HAP-1 (cell line): ENCODE measurements around the gene CTDSP2.
"Not testable (repeated sequence)": the region's sequence is repeated elsewhere in the genome, so short reads cannot be mapped to it uniquely, and the experiment has no call there.

Source experiments
- DNase-seq, 2 experiments: peaks; one replicate each; pipeline ENCODE4 v3.0.0-alpha.2; 2016 to 2020; ENCODE audit warnings: low spot score in 2 of 2
- H3K27me3 ChIP-seq: fragments of 250-450 bp; sonication (Bioruptor Pico); 2 replicates; pipeline ENCODE4 v1.5.1; 2020; ENCODE audit warnings: low read depth, mild to moderate bottlenecking, moderate library complexity
- H3K36me3 ChIP-seq: fragments of 250-450 bp; sonication (Bioruptor Pico); replicated peaks from 2 replicates; pipeline ENCODE4 v1.5.1; 2020; ENCODE audit warnings: mild to moderate bottlenecking
- H3K4me1 ChIP-seq: fragments of 250-450 bp; sonication (Bioruptor Pico); 2 replicates; pipeline ENCODE4 v1.5.1; 2020; ENCODE audit warnings: mild to moderate bottlenecking
- H3K4me3 ChIP-seq: fragments of 250-450 bp; sonication (Bioruptor Pico); 2 replicates; pipeline ENCODE4 v1.5.1; 2020; ENCODE audit warnings: mild to moderate bottlenecking, moderate library complexity
- H3K9me3 ChIP-seq: fragments of 250-450 bp; sonication (Bioruptor Pico); 2 replicates; pipeline ENCODE4 v1.5.1; 2020; ENCODE audit warnings: mild to moderate bottlenecking, moderate library complexity
- in situ Hi-C: fragments of 300-500 bp; cut with MboI; formaldehyde crosslinking; loops from 3 replicates; pipeline ENCODE4 v1.14.3; 2020; ENCODE audit warnings: low sequenced_read_pairs, inconsistent platforms, mixed read lengths

Gene CTDSP2

DNA sequence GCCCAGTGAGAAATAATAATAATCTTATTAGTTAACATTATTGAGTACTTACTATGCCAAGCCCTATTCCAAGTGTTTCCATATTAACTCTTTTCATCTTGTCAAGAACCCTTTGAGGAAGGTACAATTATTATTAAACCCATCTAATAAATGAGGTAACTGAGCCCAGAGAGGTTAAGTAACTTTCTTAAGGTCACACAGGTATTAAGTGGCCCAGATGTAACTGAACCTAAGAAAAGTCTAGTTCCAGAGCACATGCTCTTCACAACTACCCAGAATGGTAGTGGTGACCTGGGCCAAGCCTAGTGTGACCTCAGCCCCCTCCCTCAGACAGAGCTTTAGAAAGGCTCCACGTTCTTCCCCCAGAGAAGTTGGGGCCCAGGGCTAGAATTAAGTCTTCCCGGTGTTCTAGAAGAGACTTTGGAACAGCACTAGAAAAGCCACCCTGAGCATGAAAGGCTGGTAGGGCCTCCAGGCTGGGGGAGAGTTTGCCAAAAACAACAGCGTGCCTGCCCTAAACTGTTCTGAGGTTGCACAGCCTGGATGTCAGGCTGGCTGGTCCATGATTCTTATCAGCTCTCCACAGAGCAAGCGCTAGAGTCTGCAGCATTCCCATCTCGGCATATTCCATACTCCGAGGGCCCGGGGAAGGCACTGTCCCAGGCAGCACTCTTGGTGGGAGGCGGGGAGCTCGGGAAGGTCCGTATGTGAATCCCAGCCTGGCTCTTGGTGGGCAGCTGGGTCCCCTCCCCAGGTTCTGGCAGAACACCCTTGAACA is 41.3 kb upstream of the CTDSP2 start:
- Histone ChIP-seq H3K4me3 (no peak overlapping the region), H3K4me1 (no peaks in the 10 kb centered on the region), H3K9me3 (no peaks in the 10 kb centered on the region), H3K36me3 (no peaks in the 10 kb centered on the region), H3K27me3 (no peaks in the 10 kb centered on the region)
- DNase-seq, result no peak
- in situ Hi-C loops, result no loop called here

DNA sequence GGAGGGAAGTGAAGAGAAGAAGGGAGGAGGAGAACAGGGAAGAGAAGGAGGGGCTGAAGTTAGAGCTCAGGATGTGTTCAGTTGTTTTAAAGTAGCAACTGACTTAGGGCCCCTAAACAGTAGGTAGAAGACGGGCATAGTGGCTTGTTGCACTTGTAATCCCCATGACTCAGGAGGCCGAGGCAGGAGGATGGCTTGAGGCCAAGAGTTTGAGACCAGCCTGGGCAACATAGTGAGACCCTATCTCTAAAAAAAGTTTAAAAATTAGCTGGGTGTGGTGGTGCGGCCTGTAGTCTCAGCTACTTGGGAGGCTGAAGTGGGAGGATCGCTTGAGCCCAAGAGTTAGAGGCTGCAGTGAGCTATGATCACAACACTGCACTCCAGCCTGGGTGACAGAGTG is 40.4 kb upstream of the CTDSP2 start:
- DNase-seq, in situ Hi-C loops: not testable (repeated sequence)

DNA sequence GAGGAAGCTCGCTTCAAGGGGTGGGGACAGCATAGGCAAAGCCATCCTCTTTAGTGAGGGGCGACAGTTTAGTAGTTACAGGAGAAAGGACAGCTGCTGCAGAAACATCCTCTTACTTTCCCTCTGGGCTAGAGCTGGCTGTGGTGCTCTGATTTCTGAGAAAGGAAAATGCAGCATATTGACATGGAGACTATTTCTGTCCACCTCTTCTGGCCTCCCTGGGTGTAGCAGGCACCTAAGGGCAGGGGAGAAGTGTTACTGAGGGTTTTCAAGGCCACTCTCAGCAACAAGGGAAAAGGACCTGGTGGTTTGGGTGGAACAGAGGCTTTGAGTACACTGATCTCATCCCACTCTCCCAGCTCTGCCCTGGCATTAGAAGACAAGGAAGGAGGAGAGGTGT is 40.0 kb upstream of the CTDSP2 start:
- no peaks in the 10 kb centered on the region for H3K9me3 ChIP-seq
- H3K36me3 ChIP-seq, result no peaks in the 10 kb centered on the region
- no peaks in the 10 kb centered on the region for H3K4me1 ChIP-seq
- in situ Hi-C loops, result no loop called here
- H3K27me3 ChIP-seq, result no peaks in the 10 kb centered on the region
- DNase-seq, result no peak
- no peak overlapping the region for H3K4me3 ChIP-seq

More for the DNA sequence above, 40.4 kb upstream of the CTDSP2 start:
- H3K4me3 ChIP-seq, H3K36me3 ChIP-seq, H3K27me3 ChIP-seq, H3K9me3 ChIP-seq, H3K4me1 ChIP-seq: not testable (repeated sequence)

DNA sequence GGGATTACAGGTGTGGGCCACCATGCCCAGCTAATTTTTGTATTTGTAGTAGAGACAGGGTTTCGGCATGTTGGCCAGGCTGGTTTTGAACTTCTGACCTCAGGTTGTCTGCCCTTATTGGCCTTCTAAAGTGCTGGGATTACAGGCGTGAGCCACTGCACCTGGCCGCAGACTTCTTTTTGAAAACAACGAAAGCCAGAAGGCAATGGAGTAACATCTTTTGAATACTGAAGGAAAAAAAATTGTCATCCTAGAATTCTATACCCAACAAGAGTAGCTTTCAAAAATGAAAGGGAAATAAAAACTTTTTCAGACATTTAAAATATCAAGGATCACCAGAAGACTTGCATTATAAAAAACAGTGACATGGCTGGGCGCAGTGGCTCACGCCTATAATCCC is 38.7 kb upstream of the CTDSP2 start:
- no peak for DNase-seq
- in situ Hi-C loops, result no loop called here
- H3K4me1 ChIP-seq, result no peaks in the 10 kb centered on the region
- H3K4me3 ChIP-seq, result no peak overlapping the region
- H3K27me3 ChIP-seq, result no peaks in the 10 kb centered on the region
- H3K36me3 ChIP-seq, result no peaks in the 10 kb centered on the region
- H3K9me3 ChIP-seq, result no peaks in the 10 kb centered on the region

DNA sequence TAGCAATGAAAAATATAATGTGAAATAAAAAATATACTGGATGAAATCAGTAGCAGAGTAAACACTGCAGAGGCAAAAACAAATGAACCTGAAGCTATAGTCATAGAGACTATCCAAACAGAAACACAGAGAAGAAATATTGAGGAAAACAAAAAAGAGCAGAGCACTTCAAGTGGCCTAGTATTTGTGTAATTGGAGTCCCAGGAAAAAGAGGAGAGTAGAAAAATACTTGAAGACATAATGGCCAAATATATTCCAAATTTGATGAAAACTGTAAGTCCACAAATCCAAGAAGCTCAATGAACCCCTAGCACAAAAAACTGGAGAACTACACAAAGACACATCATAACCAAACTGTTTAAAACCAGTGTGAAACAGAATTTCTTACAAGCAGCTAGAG is 37.2 kb upstream of the CTDSP2 start:
- no peak overlapping the region for H3K4me3 ChIP-seq
- no peaks in the 10 kb centered on the region for H3K36me3 ChIP-seq
- no peaks in the 10 kb centered on the region for H3K9me3 ChIP-seq
- in situ Hi-C loops, result no loop called here
- H3K4me1 ChIP-seq, result no peaks in the 10 kb centered on the region
- DNase-seq, result no peak
- H3K27me3 ChIP-seq, result no peaks in the 10 kb centered on the region

DNA sequence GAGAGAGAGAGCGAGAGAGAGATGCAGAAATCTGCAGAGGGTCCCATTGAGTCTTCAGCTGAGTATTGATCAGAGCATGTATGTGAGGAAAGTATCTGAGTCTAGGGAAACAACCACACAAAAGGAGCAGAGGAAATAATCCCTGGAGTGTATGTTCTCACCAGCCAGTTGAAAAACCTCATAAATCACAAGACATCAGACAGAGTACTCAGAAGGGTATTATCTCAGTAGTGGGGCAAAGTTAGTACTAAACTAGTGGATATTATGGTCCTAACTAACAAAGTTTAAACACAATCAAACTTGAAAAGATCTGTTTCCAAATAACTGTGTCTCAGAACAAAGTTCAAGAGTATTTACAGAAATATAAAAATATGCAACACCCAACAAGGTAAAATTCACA is 36.5 kb upstream of the CTDSP2 start:
- no peak overlapping the region for H3K4me3 ChIP-seq
- no peaks in the 10 kb centered on the region for H3K27me3 ChIP-seq
- no peaks in the 10 kb centered on the region for H3K4me1 ChIP-seq
- H3K9me3 ChIP-seq, result no peaks in the 10 kb centered on the region
- in situ Hi-C loops, result no loop called here
- no peak for DNase-seq
- H3K36me3 ChIP-seq, result no peaks in the 10 kb centered on the region

DNA sequence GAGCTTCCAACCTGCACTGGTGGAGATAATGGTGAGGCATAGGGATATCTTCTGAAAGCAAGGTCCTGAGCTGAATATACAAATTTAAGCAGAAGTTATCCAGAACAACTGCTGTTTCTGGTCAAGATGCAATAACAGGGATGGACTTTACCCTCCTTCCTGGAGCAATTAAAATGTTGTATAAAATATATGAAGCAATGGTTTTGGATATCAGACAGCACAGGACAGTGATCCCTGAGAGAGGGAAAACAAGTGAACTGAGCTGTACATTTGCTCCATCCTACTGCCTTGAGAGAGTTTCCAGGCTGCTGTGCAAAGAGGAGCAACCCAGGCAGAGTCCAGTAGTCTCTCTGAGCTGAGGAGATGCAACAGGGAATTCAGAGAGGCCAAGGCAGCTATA is 36.0 kb upstream of the CTDSP2 start:
- H3K4me3 ChIP-seq, result no peak overlapping the region
- in situ Hi-C loops, result no loop called here
- no peak for DNase-seq
- no peaks in the 10 kb centered on the region for H3K27me3 ChIP-seq
- no peaks in the 10 kb centered on the region for H3K4me1 ChIP-seq
- no peaks in the 10 kb centered on the region for H3K36me3 ChIP-seq
- no peaks in the 10 kb centered on the region for H3K9me3 ChIP-seq

DNA sequence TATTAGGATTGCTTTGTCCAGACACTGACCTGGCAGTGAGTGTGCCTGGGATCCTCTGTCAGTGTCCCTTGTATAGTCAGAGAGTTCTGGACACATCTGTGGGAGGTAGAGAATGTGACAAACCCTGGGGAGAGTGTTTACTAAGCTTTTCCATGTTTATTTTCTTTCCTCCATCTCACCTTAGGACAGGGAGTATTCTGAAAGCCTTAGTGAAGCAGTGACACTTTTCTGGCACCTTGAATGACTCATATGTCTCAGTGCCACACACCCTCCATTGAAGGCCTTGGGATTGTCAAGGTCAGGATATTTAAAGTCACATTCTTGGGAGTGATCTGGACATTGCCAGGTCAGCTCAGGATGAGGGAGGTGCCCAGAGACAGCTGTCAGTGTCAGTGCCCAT is 34.9 kb upstream of the CTDSP2 start:
- H3K4me3 ChIP-seq, result no peak overlapping the region
- in situ Hi-C loops, result no loop called here
- DNase-seq, result no peak

DNA sequence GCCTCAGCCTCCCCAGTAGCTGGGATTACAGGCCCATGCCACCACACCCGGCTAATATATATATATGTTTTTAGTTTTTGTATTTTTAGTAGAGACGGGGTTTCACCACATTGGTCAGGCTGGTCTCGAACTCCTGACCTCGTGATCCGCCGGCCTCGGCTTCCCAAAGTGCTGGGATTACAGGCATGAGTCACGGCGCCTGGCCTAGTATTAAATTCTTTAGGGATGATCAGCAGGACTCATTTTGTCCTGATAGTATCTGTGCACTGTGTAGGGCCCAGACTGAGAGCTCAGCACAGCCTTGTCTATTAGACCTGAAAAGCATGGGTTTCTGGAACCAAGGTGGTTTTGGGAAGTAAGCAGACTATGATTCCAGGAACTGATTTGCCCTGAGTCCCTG is 34.5 kb upstream of the CTDSP2 start:
- DNase-seq, H3K4me1 ChIP-seq, H3K27me3 ChIP-seq, in situ Hi-C loops, H3K36me3 ChIP-seq, H3K9me3 ChIP-seq, H3K4me3 ChIP-seq: not testable (repeated sequence)

More for the DNA sequence above, 34.9 kb upstream of the CTDSP2 start:
- no peaks in the 10 kb centered on the region for H3K36me3 ChIP-seq
- H3K9me3 ChIP-seq, result no peaks in the 10 kb centered on the region
- H3K27me3 ChIP-seq, result no peaks in the 10 kb centered on the region
- H3K4me1 ChIP-seq, result no peaks in the 10 kb centered on the region

DNA sequence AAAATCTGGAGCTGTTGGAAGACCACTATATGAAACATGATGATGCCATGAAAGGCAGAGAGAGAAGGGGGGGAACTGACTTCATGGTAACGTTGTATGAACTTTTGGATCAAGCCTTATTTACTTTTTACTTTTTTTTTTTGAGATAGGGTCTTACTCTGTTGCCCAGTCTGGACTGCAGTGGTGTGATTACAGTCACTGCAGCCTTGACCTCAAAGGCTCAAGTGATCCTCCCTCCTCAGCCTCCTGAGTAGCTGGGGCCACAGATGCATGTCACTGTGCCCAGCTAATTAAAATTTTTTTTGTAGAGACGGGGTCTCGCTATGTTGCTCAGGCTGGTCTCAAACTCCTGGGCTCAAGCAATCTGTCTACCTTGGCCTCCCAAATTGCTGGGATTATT is 31.3 kb upstream of the CTDSP2 start:
- H3K27me3 ChIP-seq, result no peaks in the 10 kb centered on the region
- no peak overlapping the region for H3K4me3 ChIP-seq
- DNase-seq, result no peak
- in situ Hi-C loops, result no loop called here
- no peaks in the 10 kb centered on the region for H3K4me1 ChIP-seq
- no peaks in the 10 kb centered on the region for H3K36me3 ChIP-seq
- H3K9me3 ChIP-seq, result no peaks in the 10 kb centered on the region

DNA sequence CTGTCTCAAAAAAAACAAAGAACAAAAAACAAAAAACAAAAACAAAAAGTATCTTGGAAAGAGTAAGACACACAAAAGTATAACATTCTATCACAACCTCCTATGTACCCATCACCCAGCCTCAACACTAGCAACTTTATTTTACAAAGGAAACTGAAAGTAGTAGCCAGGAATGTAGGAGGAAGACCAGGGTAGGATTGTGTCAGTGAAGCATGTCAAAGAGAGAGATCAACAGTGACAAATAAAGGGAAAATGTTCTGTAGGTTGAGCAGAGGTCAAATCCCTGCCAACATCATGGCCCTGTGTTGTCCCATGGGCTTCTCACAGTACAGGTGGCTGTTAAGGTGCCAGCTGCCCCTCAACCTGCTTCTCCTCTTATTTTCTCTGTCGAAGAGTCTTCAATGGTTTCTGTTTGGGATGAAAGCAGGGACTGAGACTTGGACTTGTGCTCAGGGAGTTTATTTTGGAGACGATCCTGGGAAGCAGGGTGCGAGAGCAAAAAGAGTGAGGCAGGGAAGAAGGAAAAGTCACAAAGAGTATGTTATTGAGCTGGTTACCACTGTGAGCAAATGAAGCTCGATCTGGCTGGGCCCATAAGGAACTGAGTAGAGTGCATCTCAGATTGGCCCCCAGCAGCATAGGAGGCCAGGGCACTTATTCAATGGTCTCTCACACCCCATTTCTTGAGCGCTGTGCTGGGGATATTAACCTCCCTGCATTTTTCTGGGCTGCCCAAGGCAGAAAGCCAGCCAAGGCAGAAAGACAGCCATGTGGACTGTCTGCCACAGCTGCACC is 29.4 kb upstream of the CTDSP2 start:
- Histone ChIP-seq H3K36me3 (no peaks in the 10 kb centered on the region), H3K9me3 (no peaks in the 10 kb centered on the region), H3K4me3 (no peak overlapping the region), H3K4me1 (no peaks in the 10 kb centered on the region), H3K27me3 (no peaks in the 10 kb centered on the region)
- in situ Hi-C loops, result no loop called here
- no peak for DNase-seq

DNA sequence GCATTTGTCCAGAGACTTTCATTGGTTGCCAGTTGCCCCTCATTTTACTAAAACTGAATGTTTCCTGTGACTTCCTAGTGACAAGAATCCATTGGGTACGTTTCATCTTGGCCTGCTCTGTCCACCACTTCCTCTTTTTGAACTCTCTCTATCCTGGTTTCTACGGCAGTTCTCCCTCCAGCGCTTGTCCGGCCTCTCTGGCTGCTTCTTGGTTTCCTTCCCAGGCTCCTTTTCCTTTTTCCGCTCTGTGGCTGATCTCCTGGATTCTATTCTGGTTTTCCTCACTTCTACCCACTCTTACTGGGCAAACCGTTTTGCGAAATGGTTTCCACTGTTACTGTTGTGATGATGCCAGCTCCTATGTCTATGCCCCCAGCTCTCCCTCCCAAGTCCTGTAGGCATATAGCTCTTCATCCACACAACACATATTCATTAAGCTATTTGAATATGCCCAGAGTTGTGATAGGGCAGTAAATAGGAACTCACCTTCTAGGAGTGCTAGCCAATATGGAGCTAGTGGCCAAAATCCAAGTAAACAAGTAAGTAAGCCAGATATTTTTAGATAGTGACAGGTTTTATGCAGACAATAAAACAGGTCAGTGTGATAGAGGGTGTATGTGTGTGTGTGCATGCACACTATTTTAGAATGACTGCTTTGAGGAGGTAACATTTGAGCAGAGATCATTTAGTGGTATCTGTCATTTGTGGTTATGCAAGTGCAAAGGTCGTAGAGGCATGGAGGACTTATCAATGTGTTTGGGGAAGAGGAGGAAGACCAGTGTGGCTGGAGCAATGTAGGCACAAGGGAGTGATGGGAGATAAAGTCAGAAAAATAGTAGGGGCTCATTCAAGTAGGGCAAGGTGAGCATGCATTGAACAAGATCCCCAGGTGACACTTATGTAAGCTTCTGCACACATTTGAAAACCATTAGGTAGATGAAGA is 27.9 kb upstream of the CTDSP2 start:
- Histone ChIP-seq H3K4me3 (no peak overlapping the region), H3K27me3 (no peaks in the 10 kb centered on the region), H3K36me3 (no peaks in the 10 kb centered on the region), H3K4me1 (no peaks in the 10 kb centered on the region), H3K9me3 (no peaks in the 10 kb centered on the region)
- in situ Hi-C loops, result no loop called here
- DNase-seq, result no peak

DNA sequence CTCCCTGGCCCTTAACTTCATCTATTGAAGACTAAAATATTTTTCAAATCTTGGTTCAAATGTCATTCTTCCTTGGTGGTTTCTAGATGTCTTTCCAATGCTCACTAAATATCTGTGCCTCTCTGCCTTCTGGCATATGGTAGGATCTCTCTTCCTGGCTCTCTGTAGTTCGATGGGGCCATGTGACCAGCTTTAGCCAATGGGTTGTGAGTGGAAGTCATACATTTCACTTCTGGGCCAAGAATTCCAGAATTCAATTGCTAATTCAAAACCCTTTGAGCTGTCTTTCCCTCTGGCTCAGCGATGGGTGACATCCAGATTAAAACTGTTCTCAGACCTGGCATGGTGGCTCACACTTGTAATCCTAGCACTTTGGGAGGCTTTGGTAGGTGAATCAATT is 25.8 kb upstream of the CTDSP2 start:
- Histone ChIP-seq H3K36me3 (no peaks in the 10 kb centered on the region), H3K9me3 (no peaks in the 10 kb centered on the region), H3K27me3 (no peaks in the 10 kb centered on the region), H3K4me1 (no peaks in the 10 kb centered on the region), H3K4me3 (no peak overlapping the region)
- in situ Hi-C loops, result no loop called here
- no peak for DNase-seq

DNA sequence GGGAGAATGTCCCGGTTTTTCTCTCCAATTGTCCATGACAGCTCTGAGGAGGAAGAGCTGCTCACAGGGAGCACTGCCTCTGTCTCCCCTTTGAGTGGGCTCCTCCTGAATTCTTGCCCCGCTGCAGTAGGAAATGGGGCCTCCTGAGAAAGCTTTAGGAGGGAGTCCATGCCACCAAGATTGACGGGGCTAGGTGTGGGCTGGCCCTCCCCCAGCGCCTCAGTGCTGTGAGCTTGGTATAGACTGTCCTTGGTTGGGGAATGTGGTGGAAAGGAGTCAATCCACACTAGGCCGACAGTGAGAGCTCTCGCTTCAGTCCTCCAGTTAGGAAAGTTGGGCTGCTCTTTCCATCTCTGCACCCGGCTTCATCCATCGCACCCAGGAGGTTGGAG is 23.4 kb upstream of the CTDSP2 start:
- no peak overlapping the region for H3K4me3 ChIP-seq
- H3K9me3 ChIP-seq, result no peaks in the 10 kb centered on the region
- H3K4me1 ChIP-seq, result peaks cover 8% of the 10 kb centered on the region
- no peaks in the 10 kb centered on the region for H3K36me3 ChIP-seq
- H3K27me3 ChIP-seq, result no peaks in the 10 kb centered on the region
- no peak for DNase-seq
- in situ Hi-C loops, result no loop called here
